ENCODE data around the gene WSCD2.
A peak's percentile ranks its signal among the peaks of the same experiment; 100 is the strongest.

WSCD2 gene

DNA sequence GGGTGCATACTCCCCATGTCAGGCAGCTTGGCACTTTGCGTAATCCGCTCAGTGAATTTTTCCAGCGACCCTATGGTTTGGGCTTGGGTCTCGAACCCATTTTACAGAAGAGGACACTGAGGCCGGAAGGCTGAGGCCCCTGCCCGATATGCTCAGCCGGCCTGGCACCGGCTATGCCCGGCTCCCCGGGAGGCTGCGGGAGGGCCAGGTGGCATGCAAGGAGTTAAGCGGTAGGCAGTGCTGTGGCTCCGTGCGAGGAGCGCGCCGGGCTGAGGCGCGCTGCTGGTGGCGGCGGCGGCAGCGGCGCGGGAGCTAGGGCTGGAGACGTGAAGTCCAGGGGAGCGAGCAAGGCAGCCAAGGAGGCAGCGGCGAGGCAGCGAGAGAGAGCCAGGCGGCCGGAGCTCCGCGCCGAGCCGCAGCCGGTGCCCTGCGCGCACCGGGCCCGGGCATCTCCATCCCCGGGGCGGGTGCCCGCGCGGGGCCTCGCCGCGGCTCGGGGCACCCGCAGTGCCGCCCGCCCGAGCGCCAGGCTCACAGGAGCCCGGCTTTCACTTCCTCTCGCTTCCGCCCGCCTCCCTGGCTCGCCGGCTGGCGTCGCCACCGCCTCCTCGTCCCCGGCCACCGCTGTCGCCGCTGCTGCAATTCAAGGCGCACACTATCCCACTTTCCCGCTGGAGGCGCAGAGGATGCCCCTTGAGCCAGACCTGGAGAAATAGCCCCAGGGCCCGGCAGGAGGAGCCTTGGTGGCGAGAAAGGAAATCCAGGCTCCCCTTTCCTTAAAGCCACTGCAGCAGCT is at the start of gene WSCD2:
TSS of gene WSCD2 (plus strand) at position 272 of the 796 bp plus-strand sequence. CDS start 66,545 bp downstream, outside the sequence.
- TF ChIP-seq, protein P1, sequence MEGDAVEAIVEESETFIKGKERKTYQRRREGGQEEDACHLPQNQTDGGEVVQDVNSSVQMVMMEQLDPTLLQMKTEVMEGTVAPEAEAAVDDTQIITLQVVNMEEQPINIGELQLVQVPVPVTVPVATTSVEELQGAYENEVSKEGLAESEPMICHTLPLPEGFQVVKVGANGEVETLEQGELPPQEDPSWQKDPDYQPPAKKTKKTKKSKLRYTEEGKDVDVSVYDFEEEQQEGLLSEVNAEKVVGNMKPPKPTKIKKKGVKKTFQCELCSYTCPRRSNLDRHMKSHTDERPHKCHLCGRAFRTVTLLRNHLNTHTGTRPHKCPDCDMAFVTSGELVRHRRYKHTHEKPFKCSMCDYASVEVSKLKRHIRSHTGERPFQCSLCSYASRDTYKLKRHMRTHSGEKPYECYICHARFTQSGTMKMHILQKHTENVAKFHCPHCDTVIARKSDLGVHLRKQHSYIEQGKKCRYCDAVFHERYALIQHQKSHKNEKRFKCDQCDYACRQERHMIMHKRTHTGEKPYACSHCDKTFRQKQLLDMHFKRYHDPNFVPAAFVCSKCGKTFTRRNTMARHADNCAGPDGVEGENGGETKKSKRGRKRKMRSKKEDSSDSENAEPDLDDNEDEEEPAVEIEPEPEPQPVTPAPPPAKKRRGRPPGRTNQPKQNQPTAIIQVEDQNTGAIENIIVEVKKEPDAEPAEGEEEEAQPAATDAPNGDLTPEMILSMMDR (IDR thresholded peaks at IDR 0.05; ENCODE audit: insufficient read depth, low read depth, low read length, missing control alignments): no peak
- no peak within 1 kb of the TSS for H3K4me3 ChIP-seq (ENCODE audit: low read depth, low read length)
- DNase-seq (ENCODE audit: low read depth): peak; percentile 15

DNA sequence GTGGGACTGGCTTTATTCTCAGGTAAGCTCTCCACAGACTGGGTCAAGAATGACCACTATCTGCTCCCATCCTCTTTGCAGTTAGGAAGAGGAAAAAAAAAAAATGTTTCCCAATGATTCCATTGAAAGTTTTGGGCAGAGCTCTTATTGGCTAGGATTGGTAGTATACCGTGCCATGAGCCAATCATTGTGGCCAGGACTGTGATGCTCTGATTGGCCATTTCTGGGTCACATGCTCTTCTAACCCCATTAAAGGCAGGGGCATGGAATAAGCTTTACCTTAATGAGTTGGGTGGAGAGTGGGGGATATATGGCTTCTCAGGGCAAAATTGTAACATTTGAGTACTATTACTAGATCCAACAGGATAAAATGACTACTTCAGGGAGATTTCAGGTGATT is 49.4 kb upstream of the WSCD2 start:
- no peak overlapping the region for H3K4me3 ChIP-seq (ENCODE audit: low read depth, low read length)
- DNase-seq (ENCODE audit: low read depth): no peak
- TF ChIP-seq, protein P1 (IDR thresholded peaks at IDR 0.05; ENCODE audit: insufficient read depth, low read depth, low read length, missing control alignments): no peak

DNA sequence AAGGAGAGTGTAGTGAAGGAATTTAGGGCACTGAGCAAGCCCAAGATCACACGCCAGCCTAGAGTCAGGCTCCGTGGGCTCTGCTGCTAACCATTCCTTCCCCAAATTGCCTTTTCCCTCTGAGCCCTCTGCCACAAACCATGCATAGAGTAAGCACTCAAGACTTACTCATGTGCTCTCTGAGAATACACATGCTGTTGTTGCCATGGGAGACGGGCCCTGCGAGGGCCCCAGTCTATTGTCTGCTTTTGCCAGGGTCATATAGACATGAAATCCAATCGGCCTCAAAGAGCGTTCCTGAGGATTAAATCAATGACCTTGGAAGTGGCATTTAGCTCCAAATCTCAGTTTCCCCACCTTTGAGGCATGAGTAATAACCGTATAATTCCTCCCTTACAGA is 48.7 kb upstream of the WSCD2 start:
- TF ChIP-seq, protein P1 (IDR thresholded peaks at IDR 0.05; ENCODE audit: insufficient read depth, low read depth, low read length, missing control alignments): no peak
- DNase-seq (ENCODE audit: low read depth): no peak
- no peak overlapping the region for H3K4me3 ChIP-seq (ENCODE audit: low read depth, low read length)

DNA sequence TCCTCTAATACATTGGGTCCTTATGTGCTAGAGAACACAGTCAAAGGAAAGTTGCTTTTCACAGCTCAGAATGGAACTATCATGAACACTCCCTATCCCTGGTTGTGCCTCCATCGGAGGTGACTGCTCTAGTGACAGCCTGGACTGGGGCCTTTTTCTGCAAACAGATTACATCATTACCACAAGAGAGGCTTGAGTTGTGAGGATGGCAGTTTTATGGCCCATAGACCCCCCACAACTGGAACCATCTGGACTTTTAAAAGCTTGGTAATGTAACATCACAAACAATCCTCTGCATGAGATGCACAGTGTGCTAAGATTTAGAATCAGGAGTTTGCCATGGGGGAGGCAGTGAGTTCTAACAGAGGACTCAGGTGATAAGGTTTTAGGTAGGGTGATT is 46.6 kb upstream of the WSCD2 start:
- TF ChIP-seq, protein P1 (IDR thresholded peaks at IDR 0.05; ENCODE audit: insufficient read depth, low read depth, low read length, missing control alignments): no peak
- no peak overlapping the region for H3K4me3 ChIP-seq (ENCODE audit: low read depth, low read length)
- no peak for DNase-seq (ENCODE audit: low read depth)

DNA sequence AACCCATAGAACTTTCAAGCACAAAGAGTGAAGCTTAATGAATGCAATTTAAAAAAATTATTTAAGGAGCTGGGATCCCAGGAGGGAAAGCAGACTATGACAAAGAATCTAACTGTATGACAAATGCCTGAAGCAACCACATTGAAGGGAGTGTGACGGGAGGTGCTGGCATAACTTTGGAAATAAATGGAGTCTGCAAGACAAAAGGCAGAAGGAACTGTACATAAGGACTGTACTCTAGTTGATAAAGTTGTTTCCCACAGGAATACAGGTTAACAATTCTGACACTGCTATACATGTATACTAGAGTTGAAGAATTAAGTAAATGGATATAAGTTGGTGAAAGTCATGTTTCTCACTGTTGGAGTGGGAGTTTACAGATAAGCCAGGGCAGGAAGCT is 41.2 kb upstream of the WSCD2 start:
- no peak overlapping the region for H3K4me3 ChIP-seq (ENCODE audit: low read depth, low read length)
- TF ChIP-seq, protein P1 (IDR thresholded peaks at IDR 0.05; ENCODE audit: insufficient read depth, low read depth, low read length, missing control alignments): no peak
- DNase-seq (ENCODE audit: low read depth): no peak

DNA sequence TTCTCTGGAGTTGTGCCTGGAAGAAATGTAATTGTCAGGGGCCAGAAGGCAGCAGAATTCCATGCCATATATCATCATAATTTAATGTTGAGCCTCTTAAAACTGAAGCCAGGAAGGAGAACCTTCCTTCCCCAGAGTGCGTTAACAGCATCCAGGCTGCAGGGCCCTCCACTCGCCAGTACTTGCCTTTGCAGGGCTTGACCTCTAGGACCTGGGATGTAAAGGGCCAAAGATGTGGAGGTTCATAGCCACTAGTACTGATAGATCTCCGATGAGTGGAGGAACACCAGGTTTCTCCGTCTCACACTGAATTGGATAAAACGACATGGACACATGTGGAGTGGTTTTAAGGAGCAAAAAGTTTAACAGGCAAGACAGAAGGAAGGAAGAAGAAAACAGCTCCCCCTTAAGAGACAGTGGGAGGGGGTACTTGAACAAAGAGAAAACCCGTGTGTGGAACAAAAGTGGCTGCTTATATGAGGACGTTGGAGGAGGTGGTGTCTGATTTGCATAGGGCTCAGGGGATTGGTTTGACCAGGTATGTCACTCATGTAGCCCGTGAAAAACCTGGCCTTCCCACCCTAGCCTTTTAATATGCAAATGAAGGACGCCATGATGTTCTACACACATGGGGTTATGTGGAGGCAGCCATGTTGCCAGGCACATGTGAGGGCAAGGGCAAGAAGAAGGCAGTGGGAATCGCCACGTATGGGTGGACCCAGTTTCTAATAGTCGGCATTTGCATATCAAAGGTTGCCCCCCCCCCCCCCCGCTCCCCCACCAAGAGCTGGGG is 38.8 kb upstream of the WSCD2 start:
- no peak overlapping the region for H3K4me3 ChIP-seq (ENCODE audit: low read depth, low read length)
- TF ChIP-seq, protein P1 (IDR thresholded peaks at IDR 0.05; ENCODE audit: insufficient read depth, low read depth, low read length, missing control alignments): no peak

More for the DNA sequence above, 38.8 kb upstream of the WSCD2 start:
- DNase-seq (ENCODE audit: low read depth): no peak

Measured in GM12865 (cell line).